GM12864 (cell line): ENCODE data around the gene INPP5E.

Experiments used
- DNase-seq: peaks from one replicate; pipeline ENCODE4 v3.0.0-alpha.2; 2011; ENCODE audit warnings: low read depth
- H3K4me3 ChIP-seq: 2 replicates; pipeline ENCODE4 v1.5.1; 2011; ENCODE audit warnings: mild to moderate bottlenecking, low read depth, low read length, control low read depth
- TF ChIP-seq, protein P1 (sequence below): IDR thresholded peaks from 2 replicates; pipeline ENCODE4 v1.5.1; 2011; ENCODE audit warnings: low read depth, mild to moderate bottlenecking, moderate library complexity, low read length, control low read depth, inconsistent platforms; ENCODE audit errors: missing control alignments

Gene INPP5E

DNA sequence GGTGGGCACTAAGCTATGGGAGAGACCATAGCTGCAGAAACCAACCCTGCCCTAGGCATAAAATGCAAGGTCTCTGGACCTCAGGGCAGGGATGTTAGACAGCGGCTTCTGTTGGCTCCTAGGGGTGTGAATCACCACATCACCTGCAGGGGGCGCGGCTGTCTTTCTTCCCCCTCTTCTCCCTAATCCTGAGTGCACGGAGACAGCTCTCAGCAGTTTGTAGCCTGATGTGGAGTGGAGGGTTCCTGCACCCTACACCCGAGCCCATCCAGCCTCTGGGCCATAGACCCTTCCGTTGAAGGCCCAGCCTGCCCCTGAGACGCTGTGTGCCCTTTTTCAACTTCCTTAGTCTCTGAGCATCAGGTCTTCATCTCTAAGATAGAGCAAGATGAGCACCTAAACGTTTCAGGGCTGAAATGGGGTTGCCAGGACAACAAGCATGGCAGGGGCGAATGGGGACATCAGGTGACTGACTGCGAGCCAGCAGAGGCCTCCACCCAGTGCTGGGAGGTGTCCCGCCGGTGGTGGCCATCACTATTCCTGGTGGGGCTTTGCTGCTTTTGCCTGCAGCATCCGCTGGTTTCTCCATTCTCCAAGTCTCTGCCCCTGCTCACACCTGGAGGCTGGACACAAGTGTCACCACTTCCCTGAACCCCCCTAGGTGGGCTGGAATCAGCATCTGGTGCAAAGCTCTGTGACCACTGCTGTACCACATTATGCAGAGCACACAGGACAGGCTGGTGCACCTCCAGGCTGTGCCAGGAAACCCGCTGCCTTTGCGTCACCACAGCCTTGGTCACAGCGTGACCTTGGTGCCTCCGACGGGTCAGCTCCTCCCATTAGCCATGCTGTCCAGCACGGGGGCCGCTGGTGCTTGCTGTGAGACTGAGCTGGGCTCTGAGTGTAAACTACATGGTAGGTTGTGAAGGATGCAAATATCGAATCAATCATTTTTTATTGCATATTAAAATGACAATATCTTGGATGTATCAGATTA lies 45.7 kb upstream of the INPP5E start:
- no peak overlapping the region for H3K4me3 ChIP-seq
- TF ChIP-seq, protein P1, sequence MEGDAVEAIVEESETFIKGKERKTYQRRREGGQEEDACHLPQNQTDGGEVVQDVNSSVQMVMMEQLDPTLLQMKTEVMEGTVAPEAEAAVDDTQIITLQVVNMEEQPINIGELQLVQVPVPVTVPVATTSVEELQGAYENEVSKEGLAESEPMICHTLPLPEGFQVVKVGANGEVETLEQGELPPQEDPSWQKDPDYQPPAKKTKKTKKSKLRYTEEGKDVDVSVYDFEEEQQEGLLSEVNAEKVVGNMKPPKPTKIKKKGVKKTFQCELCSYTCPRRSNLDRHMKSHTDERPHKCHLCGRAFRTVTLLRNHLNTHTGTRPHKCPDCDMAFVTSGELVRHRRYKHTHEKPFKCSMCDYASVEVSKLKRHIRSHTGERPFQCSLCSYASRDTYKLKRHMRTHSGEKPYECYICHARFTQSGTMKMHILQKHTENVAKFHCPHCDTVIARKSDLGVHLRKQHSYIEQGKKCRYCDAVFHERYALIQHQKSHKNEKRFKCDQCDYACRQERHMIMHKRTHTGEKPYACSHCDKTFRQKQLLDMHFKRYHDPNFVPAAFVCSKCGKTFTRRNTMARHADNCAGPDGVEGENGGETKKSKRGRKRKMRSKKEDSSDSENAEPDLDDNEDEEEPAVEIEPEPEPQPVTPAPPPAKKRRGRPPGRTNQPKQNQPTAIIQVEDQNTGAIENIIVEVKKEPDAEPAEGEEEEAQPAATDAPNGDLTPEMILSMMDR = peak; percentile 95
- DNase-seq = no peak

DNA sequence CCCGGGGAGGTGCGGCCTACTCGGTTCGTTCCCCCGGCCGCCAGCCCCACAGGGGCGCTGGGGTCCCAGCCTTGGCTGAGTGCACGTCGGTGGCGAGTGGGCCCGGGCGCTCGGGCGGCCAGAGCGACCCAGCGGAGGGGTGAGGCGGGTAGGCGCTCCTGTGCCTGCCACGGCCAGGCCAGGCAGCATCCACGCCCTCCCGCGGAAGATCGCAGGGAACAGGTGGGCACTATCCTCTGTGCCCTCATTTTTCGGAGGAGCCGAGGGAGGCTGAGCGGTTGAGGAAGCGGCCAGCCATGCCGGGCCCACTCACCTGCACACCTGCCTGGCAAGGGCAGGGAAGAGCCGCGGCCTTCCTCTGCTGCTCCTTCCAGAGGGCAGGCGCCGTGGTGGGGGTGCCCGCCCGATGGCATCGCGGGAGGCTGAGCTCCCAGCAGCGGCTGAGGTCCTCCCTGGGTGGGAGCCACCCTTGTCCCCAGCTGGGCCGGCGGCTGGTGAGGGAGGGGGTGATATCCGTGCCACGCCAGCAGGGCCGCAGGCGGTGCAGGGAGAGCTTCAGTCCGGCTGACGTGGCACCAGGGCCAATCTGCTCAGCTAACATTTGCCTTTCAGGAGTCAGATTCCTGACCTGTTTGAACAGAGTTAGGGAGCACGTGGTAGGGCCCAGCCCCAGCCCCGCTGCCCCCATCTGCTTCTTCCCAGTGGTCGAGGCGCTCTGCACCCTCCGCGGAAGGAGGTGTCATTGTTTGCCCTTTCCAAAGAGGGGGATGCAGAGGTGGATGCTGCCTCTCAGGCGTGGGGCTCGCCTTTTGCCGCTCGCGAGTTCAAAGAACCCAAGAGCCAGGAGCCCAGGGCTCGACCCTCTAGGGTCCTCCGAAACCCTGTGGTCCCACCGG lies 44.8 kb upstream of the INPP5E start:
- TF ChIP-seq, protein P1 = no peak
- DNase-seq = no peak
- H3K4me3 ChIP-seq = peak overlapping the region; percentile 68

DNA sequence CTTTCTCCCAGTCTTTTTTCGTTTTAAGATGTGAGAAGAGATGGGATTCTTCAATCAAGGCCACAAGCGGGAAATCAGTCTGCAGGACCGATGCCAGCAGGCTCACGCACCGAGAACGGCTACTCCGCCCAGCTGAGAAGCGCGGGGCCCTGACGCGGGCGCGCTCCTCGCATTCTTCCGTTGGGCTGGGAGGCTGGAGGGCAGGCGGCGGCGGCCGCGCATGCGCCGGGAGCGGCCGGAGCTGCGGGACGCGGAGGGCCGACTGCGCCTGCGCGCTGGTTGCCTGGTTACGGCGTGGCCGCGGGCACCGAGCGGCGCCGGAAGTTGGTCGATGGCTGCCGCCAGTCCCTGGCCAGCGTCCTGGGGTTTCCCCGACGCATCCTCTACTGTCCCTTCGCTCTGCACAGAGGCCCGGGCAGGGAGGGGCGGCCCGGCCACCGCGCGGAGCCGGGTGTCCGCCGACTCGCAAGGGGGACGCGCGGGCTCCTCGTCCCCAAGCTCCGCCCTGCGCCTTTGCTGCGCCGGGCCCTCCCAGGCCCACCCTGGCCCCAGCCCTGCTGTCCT lies 44.0 kb upstream of the INPP5E start:
- no peak for DNase-seq
- TF ChIP-seq, protein P1 = no peak
- peak overlapping the region; percentile 68 for H3K4me3 ChIP-seq

DNA sequence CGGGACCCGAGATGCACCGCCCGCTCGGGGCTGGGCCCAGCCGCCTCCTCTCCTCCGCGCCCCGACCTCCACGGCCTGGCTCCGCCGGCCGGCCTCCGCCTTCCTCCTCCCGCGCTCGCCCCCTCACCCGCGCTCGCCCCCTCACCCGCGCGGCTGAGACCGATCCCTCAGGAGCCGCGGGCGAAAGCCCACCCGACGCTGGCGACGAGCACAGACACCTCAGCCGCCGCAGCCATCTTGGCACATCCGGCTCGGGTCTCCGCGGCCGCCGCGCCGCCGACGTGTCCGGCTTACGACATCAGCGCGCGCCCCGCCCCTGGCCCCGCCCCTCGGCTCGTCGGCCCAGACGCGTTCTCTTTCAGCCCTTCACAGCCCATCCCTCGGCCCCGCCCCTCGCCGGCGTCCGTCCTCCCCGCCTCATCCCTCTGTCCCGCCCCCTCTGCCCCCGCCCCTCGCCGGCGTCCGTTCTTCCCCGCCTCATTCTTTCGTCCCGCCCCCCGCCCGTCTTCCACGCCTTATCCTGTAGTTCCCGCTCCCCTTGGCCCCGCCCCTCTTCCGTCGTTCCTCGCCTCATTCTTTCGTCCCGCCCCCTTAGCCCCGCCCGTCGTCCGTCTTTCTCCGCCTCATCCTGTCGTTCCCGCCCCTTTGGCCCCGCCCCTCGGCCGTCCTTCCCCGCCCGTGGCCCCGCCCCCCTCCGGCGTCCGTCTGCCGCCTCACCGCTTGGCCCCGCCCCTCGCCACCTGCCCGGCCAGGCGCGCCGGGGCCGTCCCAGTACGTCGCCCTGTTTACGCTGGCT lies 43.3 kb upstream of the INPP5E start, which contains the start of gene SEC16A:
SEC16A (minus strand) TSS at position 248 of the 796 bp plus-strand sequence. CDS start 5,425 bp downstream, outside the sequence.
- H3K4me3 ChIP-seq = peak within 1 kb of the TSS; percentile 82
- peak; percentile 85 for DNase-seq
- TF ChIP-seq, protein P1 = no peak

DNA sequence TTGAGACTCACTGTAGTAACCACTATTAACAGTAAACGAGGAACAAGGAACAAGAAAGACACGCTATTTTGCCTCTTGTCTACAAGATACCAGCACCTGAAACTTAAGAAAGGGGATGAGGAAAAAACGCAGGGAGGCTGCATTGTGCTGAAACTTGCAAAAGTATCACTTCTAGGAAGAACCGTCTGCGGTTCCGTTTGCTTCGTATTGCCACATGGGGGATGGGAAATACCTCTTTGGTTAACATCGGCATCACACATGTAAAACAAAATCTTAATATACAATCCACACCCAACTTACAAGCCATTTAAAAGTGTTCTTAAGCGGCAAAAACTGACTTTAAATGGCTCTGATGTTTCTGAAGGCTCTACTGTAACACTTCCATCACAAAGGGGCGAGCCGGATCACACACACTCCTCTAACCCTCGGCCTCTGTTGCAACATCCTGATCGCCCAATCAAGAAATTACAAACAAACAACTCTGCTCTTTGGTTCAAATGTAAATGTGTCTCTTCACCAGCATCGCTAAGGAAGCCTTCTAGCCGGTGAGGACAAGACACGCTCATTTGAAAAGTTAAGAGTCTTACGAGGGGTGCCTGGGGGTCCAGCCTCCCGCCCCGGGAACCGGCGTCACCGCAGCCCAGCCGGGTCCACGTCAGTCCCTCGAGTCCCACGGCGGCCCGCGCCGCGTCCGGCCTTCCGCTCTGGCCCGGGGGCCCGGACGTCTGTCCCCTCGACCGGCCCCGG lies 42.6 kb upstream of the INPP5E start:
- TF ChIP-seq, protein P1 = no peak
- DNase-seq = no peak
- peak overlapping the region; percentile 82 for H3K4me3 ChIP-seq
